HG02943 (cell line): ENCODE measurements around the gene IL4I1.
"Not testable (repeated sequence)": the region's sequence is repeated elsewhere in the genome, so short reads cannot be mapped to it uniquely, and the experiment has no call there.

Experiments used
- ATAC-seq: cut with Tn5 transposase; IDR thresholded peaks from one replicate; pipeline ENCODE4 v1.9.1; 2021; ENCODE audit warnings: mild to moderate bottlenecking, low read depth, moderate library complexity; ENCODE audit not compliant: unreplicated experiment

IL4I1 gene

DNA sequence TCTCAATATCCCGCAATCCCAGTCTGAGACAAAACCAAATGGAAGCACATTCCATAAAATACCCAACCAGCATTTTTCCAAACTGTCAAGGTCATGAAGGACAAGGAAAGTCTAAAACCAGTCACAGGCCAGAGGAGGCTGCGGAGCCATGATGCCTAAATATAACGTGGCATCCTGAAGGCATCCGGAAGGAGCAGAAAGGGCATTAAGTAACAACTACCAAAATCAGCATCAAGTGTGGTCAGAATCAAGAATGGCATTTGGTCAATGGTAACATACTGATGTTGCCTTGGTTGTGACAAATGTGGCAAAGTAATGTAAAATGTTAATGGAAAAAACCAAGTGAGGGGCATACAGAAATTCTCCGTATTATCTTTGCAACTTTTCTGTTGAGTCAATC, 28.8 kb upstream of the IL4I1 start:
- ATAC-seq = no peak

DNA sequence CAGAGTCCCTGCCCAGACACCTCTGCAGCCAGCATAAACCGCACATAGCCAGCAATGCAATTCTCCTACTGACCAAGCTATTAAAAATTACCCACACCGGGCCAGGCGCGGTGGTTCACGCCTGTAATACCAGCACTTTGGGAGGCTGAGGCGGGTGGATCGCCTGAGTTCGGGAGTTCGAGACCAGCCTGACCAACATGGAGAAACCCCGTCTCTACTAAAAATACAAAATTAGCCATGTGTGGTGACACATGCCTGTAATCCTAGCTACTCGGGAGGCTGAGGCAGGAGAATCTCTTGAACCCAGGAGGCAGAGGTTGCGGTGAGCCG, 28.2 kb upstream of the IL4I1 start:
- ATAC-seq = not testable (repeated sequence)

DNA sequence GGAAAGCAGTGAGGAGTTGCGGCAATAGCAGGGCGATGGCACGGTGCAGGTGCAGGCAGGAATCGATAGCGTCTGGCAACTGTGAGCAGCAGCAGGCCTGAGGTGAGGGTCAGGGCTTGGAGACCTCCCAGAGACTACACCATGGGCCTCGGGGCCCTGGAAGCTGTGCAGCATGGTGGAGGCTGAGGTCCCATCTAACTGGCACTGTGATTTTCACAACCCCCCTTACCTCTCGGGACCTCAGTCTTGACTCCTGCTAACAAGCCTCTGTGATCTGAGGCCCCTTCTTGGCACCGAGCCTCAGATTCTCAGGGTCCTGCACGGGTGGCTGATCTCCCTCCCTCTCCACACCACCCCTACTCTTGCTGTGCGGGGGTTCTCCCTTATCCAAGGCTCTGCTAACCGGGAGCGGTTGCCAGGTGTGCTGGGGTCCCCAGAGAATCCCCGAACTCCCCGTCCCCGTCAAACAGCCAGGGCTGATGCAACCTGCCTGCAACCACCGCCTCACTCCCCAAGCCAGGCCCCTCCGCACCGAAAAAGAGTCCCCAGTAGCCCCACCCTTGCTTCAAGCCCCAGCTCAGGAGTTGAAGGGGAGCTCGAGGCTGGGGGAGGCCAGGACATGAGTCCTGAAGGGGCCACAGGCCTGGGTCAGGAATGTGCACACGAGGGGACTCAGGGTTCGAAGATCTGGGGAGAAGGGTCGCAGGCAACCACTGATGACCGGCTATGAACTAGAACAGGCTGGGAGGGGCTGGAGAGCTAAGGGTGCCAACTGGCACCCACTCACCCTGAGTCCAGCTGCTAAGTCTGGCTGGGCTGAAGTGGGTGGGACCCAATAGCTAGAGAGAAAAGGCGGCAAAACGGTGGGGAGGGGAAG, 27.6 kb upstream of the IL4I1 start:
- no peak for ATAC-seq

DNA sequence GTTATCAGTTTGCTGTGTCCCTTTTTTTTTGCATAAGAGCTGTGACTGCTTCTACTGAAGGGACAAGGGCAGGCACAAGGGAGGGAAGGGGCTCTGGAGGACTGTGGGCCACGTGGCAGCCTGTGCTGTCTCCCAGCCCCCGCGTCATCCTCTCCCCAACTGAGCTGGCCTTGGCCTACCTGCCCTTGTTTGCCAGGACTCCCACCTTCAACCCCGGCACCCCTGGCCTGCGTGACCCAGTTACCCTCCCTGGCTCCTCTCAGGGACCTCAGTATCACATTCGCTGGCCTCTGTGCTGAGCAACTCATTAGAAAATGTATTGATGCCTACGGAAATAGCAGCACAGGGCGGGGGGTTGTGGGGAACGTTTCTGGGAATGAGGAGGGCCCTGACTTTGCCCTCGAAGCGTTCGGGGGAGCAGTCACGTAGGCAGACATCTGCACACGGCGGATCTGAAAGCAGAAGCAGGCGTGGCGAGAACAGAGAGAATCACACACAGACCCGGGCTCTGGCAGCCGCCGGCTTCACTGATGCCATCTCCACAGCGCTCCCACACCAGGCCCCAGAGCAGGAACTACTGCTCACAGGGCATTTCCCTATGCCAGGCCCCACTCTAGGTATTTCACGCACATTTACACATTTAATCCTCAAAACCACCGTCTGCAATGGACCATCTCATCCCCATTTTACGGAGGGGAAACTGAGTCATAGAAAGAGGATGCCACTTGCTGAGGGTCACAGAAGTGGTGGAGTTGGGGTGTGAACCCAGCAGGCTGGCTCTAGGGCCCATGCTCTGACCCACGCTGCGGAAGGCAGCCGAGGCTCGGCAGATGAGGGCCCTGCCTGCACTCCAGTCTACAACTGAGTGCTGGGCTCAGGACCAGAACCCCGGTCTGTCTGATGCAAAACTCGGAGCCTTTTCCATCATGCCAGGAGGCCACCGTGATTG, 26.6 kb upstream of the IL4I1 start:
- no peak for ATAC-seq

DNA sequence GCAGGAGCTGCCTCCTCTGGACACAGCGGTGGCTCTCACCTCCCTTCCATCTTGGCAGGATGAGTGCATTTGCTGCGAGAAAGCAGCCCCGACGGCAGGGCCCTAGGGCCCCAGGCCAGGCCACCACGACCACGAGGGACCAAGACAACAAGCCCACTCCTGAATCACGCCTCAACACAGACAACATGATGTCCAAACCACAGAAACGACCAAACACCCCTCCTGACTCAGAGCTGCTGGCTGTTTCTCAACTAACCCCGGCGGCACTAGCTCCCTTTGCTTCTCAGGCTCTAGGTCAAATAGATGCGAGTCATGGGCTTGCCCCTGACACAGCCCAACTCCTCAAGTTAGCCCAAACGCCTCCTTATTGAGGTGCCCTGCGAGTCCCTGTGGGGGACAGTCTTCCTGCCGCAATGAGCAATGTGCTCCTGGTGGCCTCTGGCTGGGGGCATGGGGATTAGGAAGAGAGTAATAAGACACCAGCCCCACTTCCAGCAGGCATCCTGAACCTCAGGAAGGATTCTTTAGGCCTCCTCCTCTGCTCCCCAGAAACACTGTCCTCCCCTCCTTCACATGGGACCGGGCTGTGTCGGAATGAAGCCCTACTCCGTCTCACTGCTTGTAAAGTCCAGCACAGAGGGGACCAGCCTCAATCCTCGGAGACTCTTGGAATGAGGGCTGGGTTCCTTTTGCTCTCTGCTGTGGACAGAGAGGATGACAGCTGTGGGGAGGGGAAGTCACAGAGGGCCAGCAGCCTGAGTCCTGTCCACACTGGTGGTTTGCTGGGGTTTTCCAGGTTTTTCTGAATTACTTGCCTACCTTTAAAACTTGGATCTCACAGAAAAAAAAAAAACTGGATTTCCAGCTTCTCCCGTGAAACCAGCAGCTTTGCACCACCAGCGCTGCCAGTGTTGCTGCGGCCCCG, 25.4 kb upstream of the IL4I1 start:
- ATAC-seq = no peak

DNA sequence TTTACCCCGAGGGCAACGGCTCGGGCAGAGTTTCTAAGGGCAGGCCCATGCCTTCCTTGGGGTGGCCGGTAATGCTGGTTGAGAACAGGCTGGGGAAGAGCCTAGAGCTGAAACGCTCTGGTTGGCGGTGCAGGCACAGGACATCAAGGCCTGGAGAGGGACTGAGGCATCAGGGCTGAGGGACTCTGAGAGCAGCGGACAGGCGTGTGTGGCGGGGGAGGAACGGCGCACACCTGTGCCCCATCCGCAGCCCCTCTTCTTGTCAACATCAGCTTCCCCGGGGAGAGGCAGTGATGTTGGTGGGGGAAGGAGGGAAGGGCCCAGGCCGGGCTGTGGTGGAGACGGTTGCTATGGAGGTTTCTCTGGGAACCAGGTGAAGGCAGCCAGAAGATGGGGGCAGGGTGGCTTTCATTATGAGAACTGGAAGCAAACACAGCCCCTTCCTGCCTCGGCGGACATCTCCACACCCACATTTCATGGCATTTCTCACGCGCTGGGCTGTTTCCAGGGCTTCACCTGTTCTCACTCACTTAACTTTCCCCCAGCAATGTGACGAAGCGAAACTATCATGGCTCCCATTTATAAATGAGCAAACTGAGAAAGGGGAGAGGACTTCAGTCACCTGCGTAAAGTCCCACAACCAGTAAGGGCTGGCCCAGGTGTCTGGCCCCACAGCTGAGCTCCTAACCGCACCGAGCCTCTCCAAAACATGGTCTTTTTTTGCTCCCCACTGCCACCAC, 24.1 kb upstream of the IL4I1 start:
- ATAC-seq = no peak

DNA sequence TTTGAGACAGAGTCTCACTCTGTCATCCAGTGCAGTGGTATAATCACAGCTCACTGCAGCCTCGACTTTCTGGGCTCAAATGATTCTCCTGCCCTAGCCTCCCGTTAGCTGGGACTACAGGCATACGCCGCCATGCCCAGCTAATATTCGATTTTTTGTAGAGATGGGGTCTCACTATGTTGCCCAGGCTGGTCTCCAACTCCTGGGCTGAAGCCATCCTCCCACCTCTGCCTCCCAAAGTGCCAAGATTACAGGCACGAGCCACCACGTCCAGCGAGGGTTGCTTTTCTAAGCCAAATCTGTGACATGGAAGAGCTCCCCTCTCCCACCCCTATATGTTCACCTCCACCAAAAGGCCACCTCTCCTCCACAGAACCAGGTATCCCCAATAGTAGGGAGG, 21.4 kb upstream of the IL4I1 start:
- ATAC-seq = no peak

DNA sequence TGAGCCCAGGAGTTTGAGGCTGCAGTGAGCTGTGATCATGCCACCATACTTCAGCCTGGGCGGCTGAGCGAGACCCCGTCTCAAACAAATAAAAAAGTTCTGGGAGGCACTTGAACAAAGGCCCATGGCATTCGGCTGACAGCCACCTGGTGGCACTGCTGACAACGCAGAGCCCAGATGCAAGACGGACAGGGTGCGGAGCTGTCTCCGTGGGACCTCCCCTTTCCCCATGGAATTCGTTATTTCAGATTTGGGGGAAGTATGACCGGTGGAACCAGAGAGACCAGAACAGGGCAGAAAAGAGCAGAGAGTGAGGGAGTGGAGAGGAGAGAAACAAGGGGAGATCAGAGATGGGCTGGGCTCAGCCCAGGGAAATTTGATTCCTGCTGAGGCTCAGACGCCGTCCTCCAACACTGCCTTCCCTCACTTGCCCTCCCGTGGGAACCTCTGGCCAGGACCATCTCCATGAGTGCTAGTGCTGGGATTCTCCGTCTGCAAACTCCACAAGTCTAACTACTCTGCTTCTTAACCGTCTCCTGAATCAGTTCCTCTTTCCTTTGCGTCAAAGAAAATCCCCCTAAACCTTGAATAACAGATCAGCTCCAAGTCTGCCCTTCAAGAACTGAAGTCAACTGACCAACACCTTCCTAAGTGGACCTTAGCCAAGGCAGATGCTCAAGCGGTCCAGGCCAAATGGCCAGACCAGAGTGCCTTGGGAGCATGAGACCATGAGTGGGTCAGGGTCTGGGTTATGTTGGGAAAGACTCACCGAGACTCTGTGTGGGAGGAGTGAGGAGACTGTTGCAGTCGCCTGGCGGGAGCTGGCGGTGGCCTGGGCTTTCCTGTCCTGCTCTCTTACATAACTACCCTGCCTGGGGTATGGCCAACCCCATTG, 20.4 kb upstream of the IL4I1 start:
- no peak for ATAC-seq

DNA sequence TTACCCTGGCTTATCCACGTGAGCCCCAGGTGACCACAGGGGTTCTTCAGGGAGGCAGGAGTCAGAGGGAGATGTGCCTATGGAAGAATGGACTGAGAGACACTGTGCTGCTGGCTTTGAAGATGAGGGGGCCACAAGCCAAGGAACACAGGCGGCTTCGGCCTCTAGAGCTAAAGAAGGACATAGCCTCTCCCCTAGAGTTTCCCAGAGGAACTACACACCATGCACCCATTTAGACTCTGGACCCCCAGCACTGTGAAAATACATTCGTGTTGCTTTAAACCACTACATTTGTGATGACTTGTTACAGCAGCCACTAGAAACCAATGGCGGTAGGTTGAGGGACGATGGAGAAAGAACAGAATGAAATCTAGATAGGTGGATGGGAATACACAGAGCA, 18.6 kb upstream of the IL4I1 start:
- ATAC-seq = no peak

DNA sequence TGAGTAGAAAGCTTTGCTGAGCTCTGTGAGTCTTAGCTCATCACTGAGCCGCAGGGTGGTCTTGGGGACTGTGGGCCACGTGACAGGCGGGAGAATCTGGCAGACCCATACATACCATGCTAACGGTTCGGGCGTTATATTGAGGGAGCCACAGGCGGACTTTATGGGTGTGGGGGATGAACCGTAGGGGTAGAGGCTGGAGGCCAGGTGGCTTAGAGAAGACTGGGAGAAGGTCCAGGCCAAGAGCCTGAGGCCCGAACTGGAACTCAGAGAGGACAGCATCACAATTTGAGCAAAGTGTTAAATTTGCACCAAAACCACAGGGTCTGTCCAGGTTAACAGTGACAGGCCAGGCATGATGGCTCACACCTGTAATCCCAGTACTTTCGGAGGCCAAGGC, 17.0 kb upstream of the IL4I1 start:
- ATAC-seq = no peak

DNA sequence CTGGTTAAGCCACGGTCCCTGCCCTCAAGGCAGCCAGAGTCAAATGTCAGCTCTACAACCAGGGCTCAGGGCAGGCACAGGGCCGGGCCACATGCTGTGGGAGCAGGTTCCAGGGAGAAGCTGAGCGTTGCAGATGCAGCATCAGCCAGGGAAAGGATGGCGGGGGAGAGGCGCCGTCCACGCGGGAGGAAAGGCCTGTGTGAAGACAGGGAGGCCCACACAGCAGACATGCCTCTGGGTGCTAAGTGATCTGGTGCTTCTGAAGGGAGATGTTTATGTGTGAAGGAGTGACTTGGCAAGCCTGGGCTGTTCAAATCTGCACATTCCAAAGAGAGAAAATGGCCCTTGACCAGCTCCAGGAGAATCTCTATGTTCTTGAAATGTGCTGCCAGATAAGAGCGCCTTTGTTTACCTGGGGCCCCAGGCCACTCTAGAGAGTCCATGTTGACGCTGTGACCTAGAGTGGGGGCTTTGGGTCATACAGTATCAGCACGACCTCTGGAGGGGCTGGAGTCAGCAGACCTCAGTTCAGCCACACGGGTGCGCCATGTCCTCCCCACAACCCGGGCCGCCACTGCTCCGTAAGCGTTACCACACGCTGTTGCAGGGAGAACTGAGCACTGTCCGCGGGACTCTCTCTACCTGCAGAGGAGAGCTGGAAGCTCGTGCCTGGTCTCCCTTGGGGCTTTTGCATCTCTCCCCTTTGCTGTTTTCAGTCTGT, 16.4 kb upstream of the IL4I1 start:
- ATAC-seq = no peak

DNA sequence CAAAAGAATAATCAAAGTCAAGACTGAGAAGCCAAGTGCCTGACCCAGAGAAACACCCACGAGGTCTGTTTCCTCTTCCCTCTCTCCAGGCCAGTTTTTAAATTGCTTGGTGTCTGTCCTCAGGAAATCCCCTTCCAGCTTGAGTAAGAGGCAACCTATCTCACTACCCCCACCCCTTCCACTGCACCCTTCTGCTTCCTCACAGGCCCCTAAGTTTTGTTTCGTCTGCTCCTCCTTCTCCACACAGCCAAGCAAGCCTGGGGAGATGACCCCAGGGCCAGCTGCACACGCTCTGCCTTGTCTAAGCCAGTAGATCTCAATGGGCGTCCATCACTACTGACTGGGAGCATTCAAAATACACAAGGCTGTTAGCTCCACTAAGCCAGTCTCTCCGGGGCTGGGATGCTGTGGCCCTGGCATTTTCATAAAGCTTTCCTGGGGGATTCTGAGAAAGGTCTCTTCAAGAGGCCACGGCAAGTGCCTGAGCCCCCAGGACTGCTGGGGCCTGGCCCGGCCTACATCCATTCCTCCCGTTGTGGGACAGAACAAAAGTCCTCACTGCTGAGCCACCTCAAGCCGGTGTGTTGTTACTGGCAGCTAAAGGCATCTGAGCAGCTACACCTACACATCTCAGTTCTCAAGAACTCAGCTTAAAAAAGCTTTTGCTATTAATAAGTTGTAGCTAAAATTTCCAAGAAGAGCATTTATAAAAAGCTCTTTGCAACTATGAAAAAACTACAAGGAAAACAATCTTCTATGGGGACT, 14.9 kb upstream of the IL4I1 start:
- no peak for ATAC-seq

DNA sequence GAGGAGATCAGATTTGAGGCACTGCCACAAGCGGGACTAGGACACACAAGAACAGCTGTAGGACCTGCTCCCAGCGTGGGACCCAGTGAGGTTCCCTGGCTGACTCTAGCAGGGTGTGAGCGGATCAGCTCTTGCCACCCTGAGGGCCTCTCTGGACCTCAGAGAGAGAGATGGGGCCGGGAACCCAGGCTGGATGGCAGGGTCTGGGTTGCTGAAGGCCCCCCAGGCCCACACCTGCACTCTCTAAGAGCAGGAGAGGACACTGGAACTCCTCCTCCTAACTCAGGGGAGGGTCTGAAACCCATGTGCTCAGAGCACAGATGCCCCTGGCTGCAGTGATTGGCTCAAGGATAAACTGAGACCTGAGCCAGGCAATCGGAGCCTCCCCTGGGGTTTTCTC, 13.5 kb upstream of the IL4I1 start:
- ATAC-seq = no peak

DNA sequence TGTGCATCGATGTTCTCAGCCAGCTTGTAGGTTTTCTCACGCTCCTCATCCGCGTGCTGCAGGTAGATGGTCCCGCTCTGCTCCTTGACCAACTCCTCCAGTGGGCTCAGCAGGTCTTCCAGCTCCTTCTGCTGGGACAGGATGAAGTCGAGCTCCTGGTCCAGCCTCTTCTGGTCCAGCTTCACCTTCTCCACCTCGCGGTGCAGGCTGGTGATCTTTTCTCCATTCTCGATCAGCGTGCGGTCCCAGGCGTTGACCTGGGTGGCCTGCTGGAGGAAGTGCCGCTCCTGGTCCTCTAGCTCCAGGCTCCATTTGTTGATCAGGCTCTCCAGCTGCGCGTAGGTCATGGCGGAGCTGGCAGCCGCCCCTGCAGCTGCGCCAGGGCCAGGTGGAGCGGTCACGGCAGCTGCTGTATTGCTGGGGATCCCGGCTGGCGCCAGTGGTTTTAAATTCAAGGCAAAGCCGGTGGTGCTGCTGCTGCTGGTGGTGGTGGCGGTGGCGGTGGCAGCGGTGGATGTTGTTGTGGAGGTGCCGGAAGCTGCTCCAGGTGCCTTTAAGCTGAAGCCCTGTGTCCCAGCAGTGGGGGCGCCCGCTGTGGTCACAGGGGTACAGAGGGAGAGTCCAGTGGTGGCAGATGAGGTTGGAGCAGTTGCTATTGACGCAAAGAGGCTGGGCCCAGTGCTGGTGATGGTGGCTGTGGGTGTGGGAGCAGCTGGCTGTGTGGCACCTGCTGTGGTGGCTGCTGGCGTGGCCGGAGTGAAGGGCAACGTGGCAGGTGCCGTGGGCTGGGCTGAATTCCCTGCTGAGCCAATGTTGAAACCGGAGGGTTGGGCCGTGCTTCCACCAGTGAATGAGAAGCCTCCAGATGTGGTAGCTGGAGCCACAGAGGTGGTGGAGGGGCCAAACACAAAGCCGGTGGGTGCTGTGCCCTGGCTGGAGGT, 12.1 kb upstream of the IL4I1 start:
- no peak for ATAC-seq

DNA sequence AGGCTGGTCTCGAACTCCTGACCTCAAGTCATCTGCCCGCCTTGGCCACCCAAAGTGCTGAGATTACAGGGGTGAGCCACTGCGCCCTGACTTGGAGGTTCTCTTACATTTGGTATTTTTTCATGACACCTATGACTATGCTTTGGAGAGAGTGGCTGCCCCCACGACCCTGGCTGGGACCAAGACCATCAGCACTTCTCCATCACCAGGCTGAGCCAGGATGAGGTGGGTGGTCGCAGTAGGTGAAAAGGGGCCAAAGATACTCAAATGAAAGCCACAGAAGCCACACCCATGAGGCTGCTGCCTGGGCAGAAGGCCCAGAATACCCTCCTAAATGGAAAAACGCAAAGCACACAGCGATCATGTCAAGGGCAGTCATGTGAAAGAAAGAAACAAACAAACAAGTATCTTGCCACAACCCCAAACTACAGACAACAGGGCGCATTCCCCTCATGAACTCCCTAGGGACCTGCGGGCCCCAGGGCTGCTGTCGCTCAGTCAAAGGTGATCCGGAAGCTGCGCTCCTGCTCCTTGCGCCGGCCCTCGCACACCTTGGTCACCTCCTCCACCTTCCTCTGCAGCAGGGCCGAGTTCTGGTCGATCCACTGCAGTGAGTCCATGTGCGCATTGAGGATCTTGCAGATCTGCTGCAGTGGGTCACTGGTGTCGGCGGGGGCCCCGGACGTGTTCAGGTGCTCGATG, 11.2 kb upstream of the IL4I1 start:
- no peak for ATAC-seq
